ENCODE data around the gene R3HDM1.

DNA sequence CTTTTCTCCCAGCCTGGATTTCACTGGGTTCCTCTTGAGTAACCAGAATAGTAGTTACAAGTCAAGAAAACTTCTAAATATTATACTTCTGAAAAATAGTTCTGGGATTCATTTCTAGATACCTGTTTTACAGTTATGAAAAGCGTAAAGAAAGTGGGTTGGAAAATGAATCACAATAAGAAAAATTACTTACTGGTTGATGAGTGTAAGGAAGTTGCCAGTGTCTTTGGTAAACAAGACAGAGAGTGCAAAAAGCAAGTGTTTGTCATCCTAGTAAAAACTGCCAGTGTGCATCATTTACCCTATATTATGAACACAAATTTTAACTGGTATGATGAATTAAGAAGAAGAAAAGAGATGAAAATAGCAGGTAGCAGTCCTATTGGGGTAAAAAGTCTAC is 88.9 kb downstream of the R3HDM1 start:
- no peak for TF ChIP-seq EZH2 (IDR thresholded peaks at IDR 0.05; ENCODE audit: insufficient read depth, low read length)
- TF ChIP-seq CTCF (IDR thresholded peaks at IDR 0.05; ENCODE audit: insufficient read depth, low read depth, low read length) = no peak

All from astrocyte (in vitro differentiated cells and primary cell).